CD4-positive, alpha-beta T cell (primary cell): Measurements from ENCODE around the gene BAX. TPM values are rescaled to one million over a fixed set of nuclear protein-coding genes. Genes with fewer than 3 reads are reported as not detected.
"Not testable (repeated sequence)": the region's sequence is repeated elsewhere in the genome, so short reads cannot be mapped to it uniquely, and the experiment has no call there.

Experiments used
- ATAC-seq: fragments of 200-7000 bp; cut with Tn5 transposase; one replicate; pipeline ENCODE4 v1.10.0; 2022; ENCODE audit warnings: mild to moderate bottlenecking; ENCODE audit not compliant: poor library complexity
- CTCF ChIA-PET: fragments of 350-600 bp; sonication (Branson Sonifier 250); formaldehyde crosslinking; loops from one replicate; lab custom pipeline; 2021; ENCODE audit warnings: antibody characterized with exemption, inconsistent platforms; lab: Charles Lee
- POLR2A ChIA-PET: fragments of 350-600 bp; sonication (Branson Sonifier 250); formaldehyde crosslinking; loops from one replicate; lab custom pipeline; 2021; ENCODE audit warnings: antibody characterized with exemption, inconsistent platforms; lab: Charles Lee
- DNase-seq, 14 experiments: peaks; one replicate each; pipeline ENCODE4 v3.0.0-alpha.2; 2013 to 2020; ENCODE audit warnings: mixed read lengths in 2 of 14
- H3K27ac ChIP-seq, 2 donors: one replicate each; pipeline versions ENCODE4 v1.5.1 to v1.7.0; 2013; ENCODE audit warnings: low read length in 2 of 2, low read depth in 1 of 2, mild to moderate bottlenecking in 1 of 2
- H3K27me3 ChIP-seq, 2 experiments: 1 replicate in 1 of 2; 2 replicates in 1 of 2; pipeline versions ENCODE4 v1.6.1 to v1.7.0; 2013; ENCODE audit warnings: low read length in 2 of 2, control low read depth in 1 of 2, mild to moderate bottlenecking in 1 of 2, moderate library complexity in 1 of 2; ENCODE audit not compliant: insufficient read depth in 2 of 2, control insufficient read depth in 1 of 2
- H3K36me3 ChIP-seq: one replicate; pipeline ENCODE4 v1.6.1; 2013; ENCODE audit warnings: low read length, control low read depth; ENCODE audit not compliant: insufficient read depth
- H3K4me1 ChIP-seq: one replicate; pipeline ENCODE4 v1.6.1; 2013; ENCODE audit warnings: low read length, control low read depth; ENCODE audit not compliant: insufficient read depth
- H3K4me3 ChIP-seq: one replicate; pipeline ENCODE4 v1.5.1; 2013; ENCODE audit warnings: mild to moderate bottlenecking, low read length, moderate library complexity
- H3K9me3 ChIP-seq, 2 experiments: 1 replicate in 1 of 2; 2 replicates in 1 of 2; pipeline versions ENCODE4 v1.6.1 to v1.7.0; 2013; ENCODE audit warnings: low read length in 2 of 2, mild to moderate bottlenecking in 2 of 2, control low read depth in 1 of 2, moderate library complexity in 1 of 2; ENCODE audit not compliant: control insufficient read depth in 1 of 2, insufficient read depth in 1 of 2
- H3K27ac Mint-ChIP-seq: one replicate; pipeline ENCODE4 v1.8.0; 2020; ENCODE audit warnings: mixed read lengths
- H3K27me3 Mint-ChIP-seq: one replicate; pipeline ENCODE4 v1.8.0; 2021; ENCODE audit warnings: mixed read lengths
- H3K36me3 Mint-ChIP-seq: one replicate; pipeline ENCODE4 v1.8.0; 2021; ENCODE audit warnings: low read depth, mixed read lengths
- H3K4me1 Mint-ChIP-seq: one replicate; pipeline ENCODE4 v1.8.0; 2021; ENCODE audit warnings: low read depth, mixed read lengths
- H3K4me3 Mint-ChIP-seq: one replicate; pipeline ENCODE4 v1.8.0; 2020; ENCODE audit warnings: mild to moderate bottlenecking, mixed read lengths
- H3K9me3 Mint-ChIP-seq: one replicate; pipeline ENCODE4 v1.8.0; 2020; ENCODE audit warnings: mixed read lengths
- intact Hi-C, 2 experiments: fragments of 100-400 bp; cut with DNase I in 1 of 2; cut with micrococcal nuclease in 1 of 2; formaldehyde crosslinking; loops; one replicate each; pipeline versions ENCODE4 v1.15.1 to v1.9.0; 2023 to 2025; cut with DNase I, micrococcal nuclease
- total RNA-seq, 174 experiments: library from RNA in 2 of 174; stranded (reverse) in 2 of 174; gene quantifications; one replicate each; pipeline ENCODE4 v1.2.3 and lab custom pipeline; 2021 to 2026
- TF ChIP-seq, protein P1 (sequence below): fragments of 200-600 bp; IDR thresholded peaks from one replicate; pipeline ENCODE4 v1.8.0; 2022; ENCODE audit warnings: antibody characterized with exemption, mild to moderate bottlenecking

Gene BAX
- total RNA-seq, 2 experiments from 2014 or later: 52.9 to 60.4 TPM

DNA sequence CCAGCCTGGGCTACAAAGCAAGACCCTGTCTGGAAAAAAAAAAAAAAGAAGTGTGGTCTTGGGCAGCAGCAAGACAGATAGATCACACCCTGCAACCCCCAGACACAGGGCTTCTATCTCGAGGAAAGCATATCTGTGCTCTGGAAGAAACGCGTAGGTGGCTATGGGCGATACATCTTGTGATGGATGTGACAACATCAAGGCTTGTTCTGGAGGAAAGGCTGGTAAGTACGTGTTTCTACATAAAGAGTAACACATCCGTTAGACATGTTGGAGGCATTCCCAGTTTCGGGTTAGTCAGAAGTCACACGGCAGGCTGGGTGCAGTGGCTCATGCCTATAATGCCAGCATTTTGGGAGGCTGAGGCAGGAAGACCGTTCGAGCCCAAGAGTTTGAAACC, 27.8 kb upstream of the BAX start:
- H3K4me1 Mint-ChIP-seq: peaks cover 10% of the 10 kb centered on the region
- ATAC-seq (peak; percentile 87), DNase-seq (peak in 5 of 14 experiments; percentile 10 to 40 (median 22))
- Histone ChIP-seq H3K9me3 (no peaks in the 10 kb centered on the region), H3K4me1 (peaks cover 5% of the 10 kb centered on the region), H3K27me3 (no peaks in the 10 kb centered on the region), H3K36me3 (peaks cover 5% of the 10 kb centered on the region), H3K27ac (no peak overlapping the region), H3K4me3 (peak overlapping the region; percentile 25)
- CTCF ChIA-PET: no interaction called here
- TF ChIP-seq, protein P1, sequence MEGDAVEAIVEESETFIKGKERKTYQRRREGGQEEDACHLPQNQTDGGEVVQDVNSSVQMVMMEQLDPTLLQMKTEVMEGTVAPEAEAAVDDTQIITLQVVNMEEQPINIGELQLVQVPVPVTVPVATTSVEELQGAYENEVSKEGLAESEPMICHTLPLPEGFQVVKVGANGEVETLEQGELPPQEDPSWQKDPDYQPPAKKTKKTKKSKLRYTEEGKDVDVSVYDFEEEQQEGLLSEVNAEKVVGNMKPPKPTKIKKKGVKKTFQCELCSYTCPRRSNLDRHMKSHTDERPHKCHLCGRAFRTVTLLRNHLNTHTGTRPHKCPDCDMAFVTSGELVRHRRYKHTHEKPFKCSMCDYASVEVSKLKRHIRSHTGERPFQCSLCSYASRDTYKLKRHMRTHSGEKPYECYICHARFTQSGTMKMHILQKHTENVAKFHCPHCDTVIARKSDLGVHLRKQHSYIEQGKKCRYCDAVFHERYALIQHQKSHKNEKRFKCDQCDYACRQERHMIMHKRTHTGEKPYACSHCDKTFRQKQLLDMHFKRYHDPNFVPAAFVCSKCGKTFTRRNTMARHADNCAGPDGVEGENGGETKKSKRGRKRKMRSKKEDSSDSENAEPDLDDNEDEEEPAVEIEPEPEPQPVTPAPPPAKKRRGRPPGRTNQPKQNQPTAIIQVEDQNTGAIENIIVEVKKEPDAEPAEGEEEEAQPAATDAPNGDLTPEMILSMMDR: no peak
- peak overlapping the region; percentile 81 for H3K4me3 Mint-ChIP-seq
- H3K27me3 Mint-ChIP-seq: no peaks in the 10 kb centered on the region
- intact Hi-C loops: no loop called here
- no peaks in the 10 kb centered on the region for H3K9me3 Mint-ChIP-seq
- POLR2A ChIA-PET: no interaction called here
- peak overlapping the region; percentile 73 for H3K27ac Mint-ChIP-seq
- peaks cover 10% of the 10 kb centered on the region for H3K36me3 Mint-ChIP-seq

DNA sequence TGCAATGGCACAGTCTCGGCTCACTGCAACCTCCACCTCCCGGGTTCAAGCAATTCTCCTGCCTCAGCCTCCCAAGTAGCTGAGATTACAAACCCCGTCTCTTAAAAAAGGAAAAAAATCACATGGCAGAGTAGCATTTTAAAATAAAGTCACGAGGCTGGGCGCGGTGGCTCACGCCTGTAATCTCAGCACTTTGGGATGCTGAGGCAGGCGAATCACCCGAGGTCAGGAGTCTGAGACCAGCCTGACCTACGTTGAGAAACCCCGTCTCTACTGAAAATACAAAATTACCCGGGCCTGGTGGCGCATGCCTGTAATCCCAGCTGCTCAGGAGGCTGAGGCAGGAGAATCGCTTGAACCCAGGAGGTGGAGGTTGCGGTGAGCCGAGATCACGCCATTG, 27.0 kb upstream of the BAX start:
- POLR2A ChIA-PET, H3K36me3 ChIP-seq, H3K4me1 Mint-ChIP-seq, H3K27ac ChIP-seq, H3K4me3 Mint-ChIP-seq, H3K27ac Mint-ChIP-seq, CTCF ChIA-PET, ATAC-seq, H3K27me3 Mint-ChIP-seq, H3K4me3 ChIP-seq, H3K9me3 ChIP-seq, DNase-seq, H3K27me3 ChIP-seq, intact Hi-C loops, H3K36me3 Mint-ChIP-seq, H3K9me3 Mint-ChIP-seq, H3K4me1 ChIP-seq: not testable (repeated sequence)

DNA sequence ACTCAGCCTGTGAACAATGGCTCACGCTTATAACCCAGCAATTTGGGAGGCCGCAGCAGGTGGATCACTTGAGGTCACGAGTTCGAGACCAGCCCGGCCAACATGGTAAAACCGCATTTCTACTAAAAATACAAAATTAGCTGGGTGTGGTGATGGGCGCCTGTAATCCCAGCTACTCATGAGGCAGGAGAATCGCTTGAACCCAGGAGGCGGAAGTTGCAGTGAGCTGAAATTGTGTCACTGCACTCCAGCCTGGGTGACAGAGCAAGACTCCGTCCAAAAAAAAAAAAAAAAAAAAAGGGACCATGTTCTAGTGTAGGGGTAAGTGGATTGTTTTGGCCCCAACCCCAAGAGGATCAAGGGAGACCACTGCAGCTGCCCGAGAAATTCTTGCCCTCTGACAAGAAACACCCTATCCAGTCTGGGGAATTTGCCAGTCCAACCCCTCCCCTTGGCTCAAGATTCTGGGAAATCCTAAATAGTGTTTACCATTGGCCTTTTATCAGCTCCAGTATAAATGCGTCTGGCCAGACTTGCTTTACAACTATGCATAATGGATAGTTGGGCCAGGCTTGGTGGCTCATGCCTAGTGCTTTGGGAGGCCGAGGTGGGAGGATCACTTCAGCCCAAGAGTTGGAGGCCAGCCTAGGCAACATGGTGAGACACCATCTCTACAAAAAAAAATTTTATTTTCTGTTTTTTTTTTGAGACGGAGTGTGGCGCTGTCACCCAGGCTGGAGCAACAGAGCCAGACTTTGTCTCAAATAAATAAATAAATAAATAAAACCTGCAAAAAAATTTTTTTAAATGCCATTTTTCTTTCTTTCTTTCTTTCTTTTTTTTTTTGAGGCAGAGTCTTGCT, 26.3 kb upstream of the BAX start:
- Histone ChIP-seq H3K36me3 (no peaks in the 10 kb centered on the region), H3K27ac (no peak overlapping the region), H3K27me3 (no peaks in the 10 kb centered on the region), H3K4me3 (no peak overlapping the region), H3K4me1 (peaks cover 12% of the 10 kb centered on the region), H3K9me3 (no peaks in the 10 kb centered on the region)
- ChIA-PET CTCF (no interaction called here), POLR2A (no interaction called here)
- Mint-ChIP-seq H3K27me3 (no peaks in the 10 kb centered on the region), H3K27ac (no peak overlapping the region), H3K9me3 (no peaks in the 10 kb centered on the region), H3K4me1 (peaks cover 17% of the 10 kb centered on the region), H3K4me3 (no peak overlapping the region), H3K36me3 (no peaks in the 10 kb centered on the region)
- no peak for ATAC-seq
- intact Hi-C loops: no loop called here
- TF ChIP-seq, protein P1: no peak
- no peak for DNase-seq
